Left kidney (tissue), 2 donors: ENCODE results near the gene ARL14EPL. TPM values are rescaled to one million over a fixed set of nuclear protein-coding genes. Genes with fewer than 3 reads are reported as not detected.
"Not testable (repeated sequence)": the region's sequence is repeated elsewhere in the genome, so short reads cannot be mapped to it uniquely, and the experiment has no call there.

ENCODE experiments used
- DNase-seq: peaks from one replicate; pipeline ENCODE4 v3.0.0-alpha.2; 2013
- polyA plus RNA-seq: library from polyadenylated mRNA; unstranded; fragments of 120-200 nt; gene quantifications from one replicate; pipeline ENCODE4 v1.2.1, GENCODE V29; 2013; ENCODE audit not compliant: insufficient read length

The ARL14EPL gene
- polyA plus RNA-seq, 1 donor: not detected

- no peak for DNase-seq
Measured at GRCh38 chr5:116046823-116047222, 14.6 kb downstream of the ARL14EPL start.

- no peak for DNase-seq
Measured at GRCh38 chr5:116058346-116058936, 26.2 kb downstream of the ARL14EPL start.

- DNase-seq: no peak
Measured at GRCh38 chr5:116062352-116062751, 30.1 kb downstream of the ARL14EPL start.

- DNase-seq: no peak
Measured at GRCh38 chr5:116063950-116064349, 31.7 kb downstream of the ARL14EPL start.

- peak; percentile 57 for DNase-seq
Measured at GRCh38 chr5:116068028-116068632, 35.9 kb downstream of the ARL14EPL start.

- DNase-seq: no peak
Measured at GRCh38 chr5:116071211-116071610, 38.9 kb downstream of the ARL14EPL start.

GRCh38 chr5:116075191-116075831 lies 43.0 kb downstream of the ARL14EPL start:
- DNase-seq: no peak

- DNase-seq: no peak
Measured at GRCh38 chr5:116076496-116076895, 44.2 kb downstream of the ARL14EPL start.

GRCh38 chr5:116078199-116078598 lies 45.9 kb downstream of the ARL14EPL start:
- DNase-seq: no peak

- peak; percentile 33 for DNase-seq
Measured at GRCh38 chr5:116084287-116084691, 52.0 kb downstream of the ARL14EPL start.

- DNase-seq: peak; percentile 79
Measured at GRCh38 chr5:116084871-116085715, 52.8 kb downstream of the ARL14EPL start, which contains the start of gene COMMD10. COMMD10 (plus strand) TSS chr5:116085025.

GRCh38 chr5:116086309-116086708 lies 54.0 kb downstream of the ARL14EPL start:
- DNase-seq: not testable (repeated sequence)

- no peak for DNase-seq
Measured at GRCh38 chr5:116088062-116088461, 55.8 kb downstream of the ARL14EPL start.

GRCh38 chr5:116090302-116090701 lies 58.0 kb downstream of the ARL14EPL start:
- no peak for DNase-seq

GRCh38 chr5:116091416-116091815 lies 59.1 kb downstream of the ARL14EPL start:
- no peak for DNase-seq

GRCh38 chr5:116097301-116097700 lies 65.0 kb downstream of the ARL14EPL start:
- DNase-seq: no peak

GRCh38 chr5:116098998-116099397 lies 66.7 kb downstream of the ARL14EPL start:
- no peak for DNase-seq

- not testable (repeated sequence) for DNase-seq
Measured at GRCh38 chr5:116104941-116105340, 72.7 kb downstream of the ARL14EPL start.
